ENCODE data around the gene FEZF1.

Gene FEZF1

GRCh38 chr7:122304319-122304975, at the start of gene FEZF1:
TSS of gene FEZF1 (minus strand) at chr7:122304750. CDS start at chr7:122304437, 313 bp downstream.
- no peak for DNase-seq (ENCODE audit: low read depth, low spot score)

GRCh38 chr7:122352454-122352853, 47.9 kb upstream of the FEZF1 start:
- no peak for DNase-seq (ENCODE audit: low read depth, low spot score)

- DNase-seq (ENCODE audit: low read depth, low spot score) = no peak
Measured at GRCh38 chr7:122350701-122351100, 46.2 kb upstream of the FEZF1 start.

GRCh38 chr7:122344303-122344620, 39.7 kb upstream of the FEZF1 start:
- no peak for DNase-seq (ENCODE audit: low read depth, low spot score)

GRCh38 chr7:122343601-122344302, 39.2 kb upstream of the FEZF1 start:
- no peak for DNase-seq (ENCODE audit: low read depth, low spot score)

GRCh38 chr7:122340427-122340826, 35.9 kb upstream of the FEZF1 start:
- DNase-seq (ENCODE audit: low read depth, low spot score) = no peak

- DNase-seq (ENCODE audit: low read depth, low spot score) = no peak
Measured at GRCh38 chr7:122339145-122339904, 34.8 kb upstream of the FEZF1 start.

GRCh38 chr7:122337011-122337410, 32.5 kb upstream of the FEZF1 start:
- no peak for DNase-seq (ENCODE audit: low read depth, low spot score)

- DNase-seq (ENCODE audit: low read depth, low spot score) = no peak
Measured at GRCh38 chr7:122329145-122329802, 24.7 kb upstream of the FEZF1 start.

- no peak for DNase-seq (ENCODE audit: low read depth, low spot score)
Measured at GRCh38 chr7:122327969-122328368, 23.4 kb upstream of the FEZF1 start.

GRCh38 chr7:122316467-122317388, 12.2 kb upstream of the FEZF1 start:
- no peak for DNase-seq (ENCODE audit: low read depth, low spot score)

- DNase-seq (ENCODE audit: low read depth, low spot score) = no peak
Measured at GRCh38 chr7:122315507-122316466, 11.2 kb upstream of the FEZF1 start.

GRCh38 chr7:122314284-122314683, 9.7 kb upstream of the FEZF1 start:
- DNase-seq (ENCODE audit: low read depth, low spot score) = no peak

- no peak for DNase-seq (ENCODE audit: low read depth, low spot score)
Measured at GRCh38 chr7:122312789-122313188, 8.2 kb upstream of the FEZF1 start.

GRCh38 chr7:122311734-122312450, 7.3 kb upstream of the FEZF1 start:
- no peak for DNase-seq (ENCODE audit: low read depth, low spot score)

GRCh38 chr7:122311050-122311700, 6.6 kb upstream of the FEZF1 start:
- no peak for DNase-seq (ENCODE audit: low read depth, low spot score)

- no peak for DNase-seq (ENCODE audit: low read depth, low spot score)
Measured at GRCh38 chr7:122310119-122311021, 5.8 kb upstream of the FEZF1 start.

- no peak for DNase-seq (ENCODE audit: low read depth, low spot score)
Measured at GRCh38 chr7:122309421-122309820, 4.9 kb upstream of the FEZF1 start.
